GM10248 (cell line): ENCODE data around the gene SYT6.

Source experiments
- CTCF ChIA-PET: fragments of 300-600 bp; sonication (Branson Sonifier 250); formaldehyde crosslinking; extraction: SDS; loops from one replicate; lab custom pipeline; 2021; ENCODE audit warnings: antibody characterized with exemption; lab: Yijun Ruan, JAX
- POLR2A ChIA-PET: fragments of 350-650 bp; sonication (Branson Sonifier 250); formaldehyde crosslinking; extraction: SDS; loops from one replicate; lab custom pipeline; 2020; ENCODE audit warnings: antibody characterized with exemption; lab: Yijun Ruan, JAX
- DNase-seq: peaks from one replicate; pipeline ENCODE4 v3.0.0; 2012; ENCODE audit errors: extremely low spot score
- TF ChIP-seq, protein P1 (sequence below): IDR thresholded peaks from 2 replicates; pipeline ENCODE4 v1.5.1; 2012; ENCODE audit warnings: mild to moderate bottlenecking, low read depth; ENCODE audit errors: extremely low read depth, missing control alignments, control extremely low read depth

The SYT6 gene

DNA sequence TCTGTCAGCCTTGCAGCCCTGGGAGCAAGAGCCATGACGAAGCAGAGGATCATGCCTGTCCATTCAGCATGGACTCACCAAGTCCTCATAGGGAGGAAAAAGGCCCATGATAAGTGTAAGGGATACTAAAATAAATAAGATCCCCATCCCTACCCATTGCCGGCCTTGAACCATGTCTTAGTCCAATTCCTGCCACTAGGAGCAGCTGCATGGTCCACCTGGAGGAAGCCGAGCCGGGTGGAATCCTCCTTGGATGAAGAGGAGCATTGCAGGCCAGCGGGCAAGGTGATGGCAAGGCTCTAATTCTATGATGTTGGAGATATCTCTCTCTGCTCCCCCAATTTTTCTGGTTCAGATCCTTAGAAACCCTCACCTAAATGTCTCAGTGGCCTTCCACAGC is 38.7 kb upstream of the SYT6 start:
- no peak for DNase-seq
- CTCF ChIA-PET = interaction anchor here (1.1 kb wide), 1 partner anchor 221 kb away, joined by 3 read pairs; no protein-coding TSS in a partner anchor
- POLR2A ChIA-PET = no interaction called here
- TF ChIP-seq, protein P1, sequence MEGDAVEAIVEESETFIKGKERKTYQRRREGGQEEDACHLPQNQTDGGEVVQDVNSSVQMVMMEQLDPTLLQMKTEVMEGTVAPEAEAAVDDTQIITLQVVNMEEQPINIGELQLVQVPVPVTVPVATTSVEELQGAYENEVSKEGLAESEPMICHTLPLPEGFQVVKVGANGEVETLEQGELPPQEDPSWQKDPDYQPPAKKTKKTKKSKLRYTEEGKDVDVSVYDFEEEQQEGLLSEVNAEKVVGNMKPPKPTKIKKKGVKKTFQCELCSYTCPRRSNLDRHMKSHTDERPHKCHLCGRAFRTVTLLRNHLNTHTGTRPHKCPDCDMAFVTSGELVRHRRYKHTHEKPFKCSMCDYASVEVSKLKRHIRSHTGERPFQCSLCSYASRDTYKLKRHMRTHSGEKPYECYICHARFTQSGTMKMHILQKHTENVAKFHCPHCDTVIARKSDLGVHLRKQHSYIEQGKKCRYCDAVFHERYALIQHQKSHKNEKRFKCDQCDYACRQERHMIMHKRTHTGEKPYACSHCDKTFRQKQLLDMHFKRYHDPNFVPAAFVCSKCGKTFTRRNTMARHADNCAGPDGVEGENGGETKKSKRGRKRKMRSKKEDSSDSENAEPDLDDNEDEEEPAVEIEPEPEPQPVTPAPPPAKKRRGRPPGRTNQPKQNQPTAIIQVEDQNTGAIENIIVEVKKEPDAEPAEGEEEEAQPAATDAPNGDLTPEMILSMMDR = no peak

GRCh38 chr1:114189398-114189797 is 35.7 kb upstream of the SYT6 start:
- ChIA-PET POLR2A (no interaction called here), CTCF (no interaction called here)
- TF ChIP-seq, protein P1 = no peak
- DNase-seq = no peak

GRCh38 chr1:114181356-114181755 is 27.7 kb upstream of the SYT6 start:
- TF ChIP-seq, protein P1 = no peak
- ChIA-PET POLR2A (no interaction called here), CTCF (no interaction called here)
- no peak for DNase-seq

- POLR2A ChIA-PET = no interaction called here
- CTCF ChIA-PET = no interaction called here
- DNase-seq = no peak
- TF ChIP-seq, protein P1 = no peak
Measured at GRCh38 chr1:114180742-114181141, 27.1 kb upstream of the SYT6 start.

DNA sequence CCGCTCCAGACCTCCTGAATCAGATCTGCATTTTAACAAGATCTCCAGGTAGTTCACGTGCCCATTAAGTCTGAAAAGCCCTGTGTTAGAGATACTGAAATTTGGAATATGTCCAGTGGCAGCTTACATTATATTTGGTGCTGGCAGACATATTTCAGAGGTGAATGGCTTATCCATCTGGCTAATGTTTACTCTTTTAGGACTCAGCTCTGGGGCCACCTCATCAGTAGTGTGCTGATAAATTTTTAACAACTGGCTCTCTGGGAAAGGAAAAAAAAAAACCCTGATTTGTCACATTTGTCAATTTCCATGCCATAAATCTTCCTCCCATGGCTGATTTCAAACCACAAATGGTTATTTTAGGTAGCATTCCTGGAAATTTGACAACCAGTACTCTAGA is 25.3 kb upstream of the SYT6 start:
- ChIA-PET POLR2A (no interaction called here), CTCF (interaction anchor here (1.0 kb wide), 1 partner anchor 48 kb away, joined by 3 read pairs; no protein-coding TSS in a partner anchor)
- no peak for DNase-seq
- TF ChIP-seq, protein P1 = no peak

- DNase-seq = no peak
- POLR2A ChIA-PET = no interaction called here
- CTCF ChIA-PET = no interaction called here
- TF ChIP-seq, protein P1 = no peak
Measured at GRCh38 chr1:114177282-114177681, 23.6 kb upstream of the SYT6 start.

DNA sequence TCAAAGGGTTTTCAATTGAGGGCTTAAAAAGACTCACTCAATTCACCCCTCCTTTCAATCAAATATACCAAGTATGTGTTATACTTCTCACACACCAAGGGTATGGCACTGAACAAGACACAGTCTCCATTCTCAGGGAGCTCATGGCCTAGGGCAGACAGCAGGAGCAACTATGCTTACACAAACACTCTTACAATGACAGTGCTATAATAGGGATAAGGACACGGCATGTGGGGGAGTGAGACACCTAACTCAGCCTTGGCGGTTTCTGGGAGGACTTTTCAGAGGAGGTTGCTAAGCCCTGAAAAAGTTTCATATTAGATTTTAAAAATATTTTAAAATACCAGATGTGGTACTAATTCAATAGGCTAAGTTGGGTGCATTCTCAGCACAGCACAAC is 22.7 kb upstream of the SYT6 start:
- POLR2A ChIA-PET = no interaction called here
- CTCF ChIA-PET = no interaction called here
- TF ChIP-seq, protein P1 = no peak
- no peak for DNase-seq
